BJ (cell line): ENCODE measurements around the gene ATXN7L2. TPM values are rescaled to one million over a fixed set of nuclear protein-coding genes. Genes with fewer than 3 reads are reported as not detected.

Experiments
- CTCF ChIA-PET: fragments of 350-600 bp; formaldehyde crosslinking; extraction: SDS; loops from one replicate; lab custom pipeline; 2021; ENCODE audit warnings: antibody characterized with exemption, inconsistent platforms; lab: Yijun Ruan, JAX
- POLR2A ChIA-PET: fragments of 300-600 bp; sonication (Branson Sonifier 250); formaldehyde crosslinking; extraction: SDS; loops from one replicate; lab custom pipeline; 2021; ENCODE audit warnings: antibody characterized with exemption; lab: Charles Lee
- DNase-seq: peaks from one replicate; pipeline ENCODE4 v3.0.0-alpha.2; 2011; ENCODE audit warnings: low read depth
- H3K27me3 ChIP-seq: 2 replicates; pipeline ENCODE4 v1.6.0; 2011; ENCODE audit warnings: low read length; ENCODE audit not compliant: control insufficient read depth, insufficient read depth
- H3K36me3 ChIP-seq: 2 replicates; pipeline ENCODE4 v1.5.1; 2011; ENCODE audit warnings: low read length; ENCODE audit not compliant: control insufficient read depth, insufficient read depth
- H3K4me3 ChIP-seq: 2 replicates; pipeline ENCODE4 v1.5.1; 2011; ENCODE audit warnings: low read depth, mild to moderate bottlenecking, control low read depth, low read length
- polyA plus RNA-seq: library from polyadenylated mRNA; depleted of rRNA; stranded (reverse); fragments of >200 nt; gene quantifications from 2 replicates; pipeline ENCODE4 v1.2.3, GENCODE V29; 2011
- TF ChIP-seq, protein P1 (sequence below): IDR thresholded peaks from 2 replicates; pipeline ENCODE4 v1.5.1; 2011; ENCODE audit warnings: low read depth, mild to moderate bottlenecking, control low read depth, inconsistent platforms, low read length, moderate library complexity; ENCODE audit not compliant: insufficient read depth

Gene ATXN7L2
- polyA plus RNA-seq, 1 experiment, result 8.7 TPM

DNA sequence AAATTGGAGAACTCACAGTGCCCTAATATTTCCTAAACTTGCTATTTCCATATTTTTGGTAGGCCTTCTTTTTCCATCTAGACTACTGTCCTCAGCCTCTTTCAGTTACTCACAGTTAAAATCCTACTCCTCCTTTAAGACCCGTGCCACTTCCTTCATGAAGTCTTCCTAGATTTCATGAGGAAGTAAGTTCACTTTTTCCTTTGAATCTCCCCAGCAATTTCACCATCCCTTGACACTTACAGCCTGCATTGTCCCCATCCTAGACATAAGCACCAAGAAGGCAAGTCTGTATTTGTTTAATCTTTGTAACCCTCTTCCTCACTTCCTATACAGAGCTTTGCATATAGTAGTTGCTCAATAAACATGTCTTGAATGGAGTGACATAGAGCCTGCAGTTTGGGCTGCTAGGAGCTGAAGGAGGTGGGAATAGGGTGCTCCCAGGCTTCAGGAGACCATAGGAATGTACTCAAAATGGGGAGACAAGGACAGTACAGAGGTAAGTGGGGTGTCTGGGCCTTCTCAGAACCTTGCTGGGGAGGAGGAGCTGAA is 50.7 kb downstream of the ATXN7L2 start:
- ChIA-PET POLR2A (no interaction called here), CTCF (interaction anchor here (0.7 to 26.3 kb wide), 6 partner anchors 9 to 451 kb away, joined by 3 to 1371 read pairs (median 12); partner anchors contain the start of genes AHCYL1, AMIGO1, ATXN7L2 and CYB561D1)
- DNase-seq, result no peak
- TF ChIP-seq, protein P1, sequence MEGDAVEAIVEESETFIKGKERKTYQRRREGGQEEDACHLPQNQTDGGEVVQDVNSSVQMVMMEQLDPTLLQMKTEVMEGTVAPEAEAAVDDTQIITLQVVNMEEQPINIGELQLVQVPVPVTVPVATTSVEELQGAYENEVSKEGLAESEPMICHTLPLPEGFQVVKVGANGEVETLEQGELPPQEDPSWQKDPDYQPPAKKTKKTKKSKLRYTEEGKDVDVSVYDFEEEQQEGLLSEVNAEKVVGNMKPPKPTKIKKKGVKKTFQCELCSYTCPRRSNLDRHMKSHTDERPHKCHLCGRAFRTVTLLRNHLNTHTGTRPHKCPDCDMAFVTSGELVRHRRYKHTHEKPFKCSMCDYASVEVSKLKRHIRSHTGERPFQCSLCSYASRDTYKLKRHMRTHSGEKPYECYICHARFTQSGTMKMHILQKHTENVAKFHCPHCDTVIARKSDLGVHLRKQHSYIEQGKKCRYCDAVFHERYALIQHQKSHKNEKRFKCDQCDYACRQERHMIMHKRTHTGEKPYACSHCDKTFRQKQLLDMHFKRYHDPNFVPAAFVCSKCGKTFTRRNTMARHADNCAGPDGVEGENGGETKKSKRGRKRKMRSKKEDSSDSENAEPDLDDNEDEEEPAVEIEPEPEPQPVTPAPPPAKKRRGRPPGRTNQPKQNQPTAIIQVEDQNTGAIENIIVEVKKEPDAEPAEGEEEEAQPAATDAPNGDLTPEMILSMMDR, result no peak
- Histone ChIP-seq H3K27me3 (peaks cover 3% of the 10 kb centered on the region; the same call in 1 of the 2 replicates), H3K4me3 (no peak overlapping the region), H3K36me3 (no peaks in the 10 kb centered on the region)

- ChIA-PET POLR2A (no interaction called here), CTCF (interaction anchor here (1.4 to 26.3 kb wide), 3 partner anchors 8 to 271 kb away, joined by 4 to 1371 read pairs (median 82); partner anchors contain the start of genes AMIGO1, ATXN7L2, CYB561D1 and GPR61)
- Histone ChIP-seq H3K36me3 (no peaks in the 10 kb centered on the region), H3K4me3 (no peak overlapping the region), H3K27me3 (peaks cover 3% of the 10 kb centered on the region; the same call in 1 of the 2 replicates)
- DNase-seq, result no peak
- TF ChIP-seq, protein P1, result no peak
Measured at GRCh38 chr1:109535481-109535880, 51.8 kb downstream of the ATXN7L2 start.

DNA sequence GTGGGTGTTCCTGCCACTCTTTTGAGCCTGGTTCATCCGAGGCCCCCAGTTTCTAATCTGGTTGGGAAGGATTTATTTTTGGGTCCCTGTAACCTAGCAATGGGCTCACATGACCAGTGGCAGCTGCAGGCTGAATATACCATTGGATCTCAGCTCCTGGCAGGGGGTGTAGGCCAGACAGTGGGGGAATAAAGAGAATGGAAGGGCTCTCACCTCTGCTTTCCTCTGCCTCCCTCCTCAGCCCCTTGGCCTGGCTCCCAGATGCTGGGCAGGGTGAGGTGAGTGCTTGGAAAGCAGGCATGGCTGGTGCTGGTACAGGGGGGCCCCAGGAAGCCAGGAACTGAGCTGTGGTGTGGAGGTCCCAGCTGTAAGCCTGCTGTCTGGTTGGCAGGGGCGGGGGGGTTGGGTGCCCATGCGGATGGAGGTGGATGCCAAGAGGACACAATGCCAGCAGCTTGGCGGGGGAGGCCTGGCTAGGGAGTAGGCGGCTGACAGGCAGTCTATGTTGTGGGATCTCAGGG is 52.3 kb downstream of the ATXN7L2 start:
- peaks cover 5% of the 10 kb centered on the region; the same call in 1 of the 2 replicates for H3K27me3 ChIP-seq
- H3K36me3 ChIP-seq, result no peaks in the 10 kb centered on the region
- H3K4me3 ChIP-seq, result no peak overlapping the region
- DNase-seq, result no peak
- ChIA-PET CTCF (interaction anchor here (1.4 to 26.3 kb wide), 3 partner anchors 7 to 272 kb away, joined by 4 to 1371 read pairs (median 82); partner anchors contain the start of genes AMIGO1, ATXN7L2, CYB561D1 and GPR61), POLR2A (no interaction called here)
- TF ChIP-seq, protein P1, result no peak

- Histone ChIP-seq H3K27me3 (peaks cover 5% of the 10 kb centered on the region; the same call in 1 of the 2 replicates), H3K36me3 (no peaks in the 10 kb centered on the region), H3K4me3 (no peak overlapping the region)
- ChIA-PET CTCF (interaction anchor here (0.9 to 26.3 kb wide), 6 partner anchors 40 to 261 kb away, joined by 3 to 1371 read pairs (median 3); partner anchors contain the start of genes AMIGO1, ATXN7L2 and CYB561D1), POLR2A (no interaction called here)
- no peak for DNase-seq
- TF ChIP-seq, protein P1, result no peak
Measured at GRCh38 chr1:109537450-109538178, 53.9 kb downstream of the ATXN7L2 start.
